GM12801 (cell line): ENCODE results near the gene LAMC2.

Experiments
- CTCF ChIP-seq: IDR thresholded peaks from one replicate; pipeline ENCODE4 v1.5.1; 2011; ENCODE audit warnings: control low read depth; ENCODE audit not compliant: insufficient read length; ENCODE audit errors: extremely low read depth

LAMC2 gene

GRCh38 chr1:183251959-183252450, 65.9 kb downstream of the LAMC2 start:
- TF ChIP-seq CTCF = no peak

- TF ChIP-seq CTCF = no peak
Observed at GRCh38 chr1:183255073-183255472, 69.0 kb downstream of the LAMC2 start.

- no peak for TF ChIP-seq CTCF
Observed at GRCh38 chr1:183259924-183260323, 73.9 kb downstream of the LAMC2 start.

- no peak for TF ChIP-seq CTCF
Observed at GRCh38 chr1:183262628-183263200, 76.7 kb downstream of the LAMC2 start.

DNA sequence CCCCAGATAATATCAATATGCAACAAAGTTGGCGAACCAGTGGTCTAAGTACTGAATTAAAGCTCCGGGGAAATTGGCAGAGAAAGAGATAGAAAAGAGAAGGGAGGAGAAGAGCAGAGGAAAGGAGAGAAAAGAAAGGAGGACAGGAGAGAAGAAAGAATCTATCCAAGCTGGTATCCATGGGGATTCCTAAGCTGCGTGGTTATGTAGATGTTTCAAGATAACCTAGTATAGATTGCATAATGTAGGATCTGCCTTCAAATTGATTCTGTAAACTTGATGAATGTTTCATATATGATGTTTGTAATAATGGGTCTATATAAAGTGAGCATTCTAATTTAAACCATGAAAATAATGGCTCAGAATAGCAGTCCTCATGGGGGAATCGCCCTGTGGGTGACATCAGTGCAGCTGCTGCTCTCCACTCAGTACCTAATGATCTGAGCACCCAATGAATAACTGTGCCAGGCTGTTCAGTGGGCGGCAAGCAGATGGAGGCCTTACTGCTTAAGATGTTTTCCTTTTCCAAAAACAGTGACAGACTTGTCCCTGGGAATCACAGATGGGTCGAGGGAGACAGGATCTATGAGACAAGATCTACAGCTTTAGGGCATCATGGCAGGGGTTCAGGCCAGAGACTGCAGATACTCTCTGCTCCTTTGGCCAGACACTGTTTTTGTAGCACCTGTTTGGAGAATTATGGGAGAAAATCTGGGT, 78.0 kb downstream of the LAMC2 start:
- no peak for TF ChIP-seq CTCF

DNA sequence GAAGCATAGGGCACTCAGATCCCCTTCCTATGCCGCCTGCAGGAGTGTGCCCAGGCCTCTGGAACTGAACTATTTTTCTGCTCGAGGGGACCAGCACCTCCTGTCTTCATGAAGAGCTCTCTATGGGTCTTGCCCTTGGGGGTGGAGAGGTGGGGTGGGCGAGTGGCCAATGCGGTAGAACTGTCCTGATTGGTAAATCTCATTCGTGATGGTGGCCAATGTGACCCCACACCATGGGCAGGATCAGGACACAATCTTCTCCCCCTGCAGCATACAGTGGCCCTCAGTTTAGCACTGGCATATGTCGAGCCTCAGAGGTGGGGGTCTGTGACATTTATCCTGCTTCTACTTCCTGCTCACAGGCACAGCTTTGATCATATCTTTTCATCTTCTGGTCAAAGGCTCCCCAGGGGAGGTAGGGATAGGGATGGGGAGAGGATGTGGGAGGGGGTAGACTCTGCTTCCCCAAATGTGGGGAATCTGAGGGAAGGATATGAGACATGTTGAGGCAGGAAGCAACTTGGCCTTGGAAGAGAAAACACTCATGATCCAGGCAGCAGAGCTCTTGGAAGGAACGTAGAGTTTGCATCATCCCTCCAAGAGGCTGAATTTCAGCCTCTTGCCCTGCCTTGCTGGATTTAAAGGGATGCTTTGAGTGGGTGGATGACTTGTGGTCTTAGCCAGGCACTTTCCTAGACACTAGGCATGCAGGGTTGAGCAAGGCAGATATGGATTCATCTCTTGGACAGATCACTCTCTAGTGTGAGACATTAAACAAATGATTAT, 81.8 kb downstream of the LAMC2 start:
- no peak for TF ChIP-seq CTCF

GRCh38 chr1:183270541-183271141, 84.6 kb downstream of the LAMC2 start:
- no peak for TF ChIP-seq CTCF
